Measurements from ENCODE around the gene UMODL1.

UMODL1 gene

GRCh38 chr21:42141643-42142042, 70.5 kb downstream of the UMODL1 start:
- no peak for TF ChIP-seq CTCF (IDR thresholded peaks at IDR 0.05; ENCODE audit: extremely low read depth, insufficient read depth, missing control alignments)
- in situ Hi-C loops (cut with MboI; ENCODE audit: low pct_unique_long_range_greater_than_20kb, low sequenced_read_pairs, unreplicated experiment): no loop called here
- no peak for DNase-seq (ENCODE audit: low spot score)

GRCh38 chr21:42142141-42142540, 71.0 kb downstream of the UMODL1 start:
- in situ Hi-C loops (cut with MboI; ENCODE audit: low pct_unique_long_range_greater_than_20kb, low sequenced_read_pairs, unreplicated experiment): no loop called here
- no peak for TF ChIP-seq CTCF (IDR thresholded peaks at IDR 0.05; ENCODE audit: extremely low read depth, insufficient read depth, missing control alignments)
- no peak for DNase-seq (ENCODE audit: low spot score)

- no peak for TF ChIP-seq CTCF (IDR thresholded peaks at IDR 0.05; ENCODE audit: extremely low read depth, insufficient read depth, missing control alignments)
- DNase-seq (ENCODE audit: low spot score): no peak
- in situ Hi-C loops (cut with MboI; ENCODE audit: low pct_unique_long_range_greater_than_20kb, low sequenced_read_pairs, unreplicated experiment): no loop called here
These were observed 71.5 kb downstream of the UMODL1 start for GRCh38 chr21:42142627-42143026.

GRCh38 chr21:42143111-42143510, 72.0 kb downstream of the UMODL1 start:
- TF ChIP-seq CTCF (IDR thresholded peaks at IDR 0.05; ENCODE audit: extremely low read depth, insufficient read depth, missing control alignments): no peak
- in situ Hi-C loops (cut with MboI; ENCODE audit: low pct_unique_long_range_greater_than_20kb, low sequenced_read_pairs, unreplicated experiment): no loop called here
- DNase-seq (ENCODE audit: low spot score): no peak

- in situ Hi-C loops (cut with MboI; ENCODE audit: low pct_unique_long_range_greater_than_20kb, low sequenced_read_pairs, unreplicated experiment): no loop called here
- no peak for DNase-seq (ENCODE audit: low spot score)
- TF ChIP-seq CTCF (IDR thresholded peaks at IDR 0.05; ENCODE audit: extremely low read depth, insufficient read depth, missing control alignments): no peak
These were observed 73.1 kb downstream of the UMODL1 start for GRCh38 chr21:42144221-42144620.

GRCh38 chr21:42144679-42145568, 73.8 kb downstream of the UMODL1 start:
- in situ Hi-C loops (cut with MboI; ENCODE audit: low pct_unique_long_range_greater_than_20kb, low sequenced_read_pairs, unreplicated experiment): no loop called here
- no peak for TF ChIP-seq CTCF (IDR thresholded peaks at IDR 0.05; ENCODE audit: extremely low read depth, insufficient read depth, missing control alignments)
- no peak for DNase-seq (ENCODE audit: low spot score)
